OCI-LY1 (cell line): ENCODE measurements around the gene ZBTB7A.

Source experiments
- H2AFZ ChIP-seq: fragments of 200-600 bp; sonication (generic), shearing (Covaris generic); 2 replicates; pipeline ENCODE4 v1.6.0; 2014; ENCODE audit warnings: antibody characterized with exemption, mild to moderate bottlenecking, low read length
- H3F3A ChIP-seq: fragments of 200-600 bp; sonication (generic), shearing (Covaris generic); 2 replicates; pipeline ENCODE4 v1.6.0; 2014; ENCODE audit warnings: mild to moderate bottlenecking, antibody characterized with exemption, low read length, moderate library complexity; ENCODE audit not compliant: insufficient read depth
- H3K27ac ChIP-seq: fragments of 200-600 bp; sonication (generic); 2 replicates; pipeline ENCODE4 v1.5.1; 2014; ENCODE audit warnings: low read length, mixed run types, mild to moderate bottlenecking, low read depth; ENCODE audit not compliant: poor library complexity, severe bottlenecking
- H3K27me3 ChIP-seq: fragments of 200-600 bp; sonication (generic); 2 replicates; pipeline ENCODE4 v1.6.0; 2014; ENCODE audit warnings: antibody characterized with exemption, mild to moderate bottlenecking, low read length, moderate library complexity; ENCODE audit not compliant: insufficient read depth
- H3K36me3 ChIP-seq: fragments of 200-600 bp; sonication (generic); 2 replicates; pipeline ENCODE4 v1.6.1; 2014; ENCODE audit warnings: mild to moderate bottlenecking, antibody characterized with exemption, low read length, moderate library complexity, mixed read lengths; ENCODE audit not compliant: insufficient read depth
- H3K4me1 ChIP-seq: fragments of 200-600 bp; sonication (generic); 2 replicates; pipeline ENCODE4 v1.5.1; 2014; ENCODE audit warnings: mild to moderate bottlenecking, low read length, moderate library complexity; ENCODE audit not compliant: insufficient read depth, severe bottlenecking
- H3K4me2 ChIP-seq: fragments of 200-600 bp; sonication (generic), shearing (Covaris generic); 2 replicates; pipeline ENCODE4 v1.6.1; 2014; ENCODE audit warnings: low read length
- H3K4me3 ChIP-seq: fragments of 200-600 bp; sonication (generic); 2 replicates; pipeline ENCODE4 v1.5.1; 2014; ENCODE audit warnings: low read length, low read depth, mild to moderate bottlenecking, mixed read lengths; ENCODE audit not compliant: poor library complexity, severe bottlenecking
- H3K79me2 ChIP-seq: fragments of 200-600 bp; shearing (Covaris generic); 2 replicates; pipeline ENCODE4 v1.6.1; 2016; ENCODE audit warnings: mixed run types, low read length, mixed read lengths; ENCODE audit not compliant: insufficient read depth
- H3K9ac ChIP-seq: fragments of 200-600 bp; sonication (generic), shearing (Covaris generic); 2 replicates; pipeline ENCODE4 v1.6.1; 2014; ENCODE audit warnings: mild to moderate bottlenecking, low read length, mixed read lengths
- H3K9me2 ChIP-seq: fragments of 200-600 bp; sonication (generic), shearing (Covaris generic); 2 replicates; pipeline ENCODE4 v1.6.1; 2014; ENCODE audit warnings: low read depth, mild to moderate bottlenecking, low read length, mixed read lengths
- H3K9me3 ChIP-seq: fragments of 200-600 bp; shearing (Covaris generic); 2 replicates; pipeline ENCODE4 v1.6.1; 2014; ENCODE audit warnings: low read length, mixed read lengths
- H4K20me1 ChIP-seq: fragments of 200-600 bp; sonication (generic), shearing (Covaris generic); 2 replicates; pipeline ENCODE4 v1.6.0; 2016; ENCODE audit warnings: mild to moderate bottlenecking, low read length; ENCODE audit not compliant: insufficient read depth
- CTCF ChIP-seq: fragments of 200-600 bp; sonication (generic), shearing (Covaris generic); IDR thresholded peaks from 2 replicates; pipeline ENCODE4 v1.5.1; 2017; ENCODE audit warnings: mild to moderate bottlenecking, antibody characterized with exemption, low read length, moderate library complexity, mixed read lengths
- EZH2 ChIP-seq: fragments of 200-600 bp; sonication (generic), shearing (Covaris generic); IDR thresholded peaks from 2 replicates; pipeline ENCODE4 v1.8.0; 2017; ENCODE audit warnings: borderline replicate concordance, mixed run types, mild to moderate bottlenecking, antibody characterized with exemption, low read length, moderate library complexity, mixed read lengths

Gene ZBTB7A

GRCh38 chr19:4102339-4103079 lies 35.8 kb upstream of the ZBTB7A start:
- Histone ChIP-seq H2AFZ (no peak overlapping the region), H3K9ac (no peak overlapping the region), H3K4me2 (no peak overlapping the region), H3K79me2 (no peaks in the 10 kb centered on the region), H3K9me2 (no peaks in the 10 kb centered on the region), H3F3A (no peaks in the 10 kb centered on the region), H4K20me1 (no peaks in the 10 kb centered on the region), H3K4me3 (no peak overlapping the region), H3K4me1 (no peaks in the 10 kb centered on the region), H3K9me3 (no peaks in the 10 kb centered on the region), H3K36me3 (peaks cover 83% of the 10 kb centered on the region), H3K27ac (no peak overlapping the region), H3K27me3 (no peaks in the 10 kb centered on the region)
- TF ChIP-seq CTCF (no peak), EZH2 (no peak)

GRCh38 chr19:4101496-4101770 lies 34.7 kb upstream of the ZBTB7A start:
- H3K9me3 ChIP-seq = no peaks in the 10 kb centered on the region
- no peaks in the 10 kb centered on the region for H3K79me2 ChIP-seq
- no peaks in the 10 kb centered on the region for H3K4me1 ChIP-seq
- H3F3A ChIP-seq = no peaks in the 10 kb centered on the region
- no peak overlapping the region for H2AFZ ChIP-seq
- peaks cover 84% of the 10 kb centered on the region for H3K36me3 ChIP-seq
- H3K4me3 ChIP-seq = no peak overlapping the region
- no peaks in the 10 kb centered on the region for H3K9me2 ChIP-seq
- TF ChIP-seq CTCF = no peak
- TF ChIP-seq EZH2 = no peak
- H3K4me2 ChIP-seq = no peak overlapping the region
- no peak overlapping the region for H3K27ac ChIP-seq
- H3K27me3 ChIP-seq = no peaks in the 10 kb centered on the region
- H3K9ac ChIP-seq = no peak overlapping the region
- no peaks in the 10 kb centered on the region for H4K20me1 ChIP-seq

- no peaks in the 10 kb centered on the region for H3K9me3 ChIP-seq
- no peaks in the 10 kb centered on the region for H4K20me1 ChIP-seq
- no peak overlapping the region for H3K4me2 ChIP-seq
- no peaks in the 10 kb centered on the region for H3K4me1 ChIP-seq
- no peak overlapping the region for H3K27ac ChIP-seq
- no peaks in the 10 kb centered on the region for H3K79me2 ChIP-seq
- no peak for TF ChIP-seq EZH2
- TF ChIP-seq CTCF = no peak
- no peaks in the 10 kb centered on the region for H3K27me3 ChIP-seq
- no peak overlapping the region for H2AFZ ChIP-seq
- peaks cover 85% of the 10 kb centered on the region for H3K36me3 ChIP-seq
- H3K9me2 ChIP-seq = no peaks in the 10 kb centered on the region
- H3K9ac ChIP-seq = no peak overlapping the region
- H3F3A ChIP-seq = no peaks in the 10 kb centered on the region
- H3K4me3 ChIP-seq = no peak overlapping the region
Observed at GRCh38 chr19:4100647-4101495, 34.2 kb upstream of the ZBTB7A start.
